Activated CD8-positive, alpha-beta memory T cell treated with anti-CD3 and anti-CD28 coated beads, Interleukin-2, amount 50 U/mL, for 24 hours (primary cell): ENCODE data around the gene SET.
"Not testable (repeated sequence)": the region's sequence is repeated elsewhere in the genome, so short reads cannot be mapped to it uniquely, and the experiment has no call there.

Experiments used
- DNase-seq: peaks from one replicate; pipeline ENCODE4 v3.0.0-alpha.2; 2020; ENCODE audit errors: extremely low read depth

SET gene

GRCh38 chr9:128688501-128689292 lies at the start of gene SET:
TSS of gene SET (plus strand) at chr9:128689222. CDS start at chr9:128689583, 361 bp downstream.
- DNase-seq = peak; percentile 78

DNA sequence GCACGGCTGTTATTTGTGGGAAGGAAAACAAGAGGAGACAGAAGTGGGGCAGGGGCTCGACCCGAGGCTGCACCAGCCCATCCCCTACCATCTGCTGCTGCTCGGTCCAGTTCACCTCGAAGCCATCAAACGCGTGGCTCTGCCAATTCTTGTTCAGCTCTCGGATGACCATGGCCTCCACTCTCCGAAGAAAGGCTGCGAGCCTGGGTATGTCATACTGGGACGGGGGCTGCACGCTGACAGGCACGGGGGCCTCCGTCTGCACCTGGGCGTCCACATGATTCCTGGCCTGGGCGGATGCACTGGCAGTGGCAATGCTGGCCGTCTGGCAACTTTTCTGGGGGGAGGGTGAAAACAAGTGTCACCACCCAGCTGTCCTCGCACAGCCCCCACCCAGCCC lies 48.4 kb upstream of the SET start:
- DNase-seq = no peak

DNA sequence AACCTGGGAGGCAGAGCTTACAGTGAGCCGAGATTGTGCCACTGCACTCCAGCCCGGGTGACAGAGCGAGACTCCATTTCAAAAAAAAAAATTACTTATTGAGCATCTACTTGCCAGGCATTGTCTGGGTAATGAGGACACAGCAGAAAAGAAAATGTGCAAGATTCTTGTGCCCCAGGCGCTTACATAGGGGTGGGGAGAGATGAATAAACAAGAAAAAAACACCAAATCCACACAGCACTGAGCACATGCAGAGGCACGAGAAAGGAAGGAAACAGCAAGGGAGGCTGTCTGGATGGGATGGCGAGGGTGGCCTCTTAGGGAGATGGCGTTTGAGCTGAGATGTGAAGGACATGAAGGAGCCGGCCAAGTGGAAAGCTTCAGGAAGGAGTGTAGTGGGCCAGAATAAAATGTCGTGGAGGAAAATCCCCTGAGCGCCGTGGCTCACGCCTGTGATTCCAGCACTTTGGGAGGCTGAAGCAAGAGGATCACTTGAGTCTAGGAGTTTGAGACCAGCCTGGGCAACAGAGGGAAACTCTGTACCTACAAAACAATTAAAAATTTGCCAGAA lies 46.3 kb upstream of the SET start:
- DNase-seq = no peak

DNA sequence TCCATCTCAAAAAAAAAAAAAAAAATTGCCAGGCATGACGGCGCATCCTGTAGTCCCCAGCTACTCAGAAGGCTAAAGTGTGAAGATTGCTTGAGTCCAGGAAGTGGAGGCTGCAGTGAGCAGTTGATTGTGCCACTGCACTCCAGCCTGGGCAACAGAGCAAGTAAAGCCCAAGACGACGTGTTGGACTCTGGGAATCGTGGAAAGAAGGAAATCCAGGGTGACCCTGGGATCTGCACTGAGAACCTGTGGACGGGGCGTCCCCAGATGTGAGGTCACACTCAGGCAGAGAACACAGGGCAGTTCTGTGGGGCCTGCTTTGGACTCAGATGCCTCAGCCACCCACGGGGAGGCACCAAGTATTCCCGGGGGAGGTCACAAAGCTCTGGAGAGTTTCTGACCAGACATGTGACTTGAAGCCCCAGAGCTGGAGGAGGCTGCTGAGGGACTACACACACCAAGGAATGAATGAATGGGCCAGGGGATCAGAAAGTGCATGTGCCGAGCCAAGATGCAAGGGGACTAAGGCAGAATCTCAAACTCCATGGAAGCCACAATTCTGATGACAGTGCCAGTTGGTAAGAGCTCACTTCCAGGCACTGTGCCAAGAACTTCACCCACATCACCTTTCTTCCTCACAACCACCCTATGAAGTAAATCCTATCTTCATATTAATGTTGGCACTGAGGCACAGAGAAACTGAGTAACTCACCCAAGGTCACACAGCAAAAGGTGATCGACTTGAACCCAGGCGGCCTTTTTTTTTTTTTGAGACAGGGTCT lies 45.3 kb upstream of the SET start:
- DNase-seq = no peak

- peak; percentile 18 for DNase-seq
Measured at GRCh38 chr9:128648206-128648605, 40.8 kb upstream of the SET start.

GRCh38 chr9:128651798-128652197 lies 37.2 kb upstream of the SET start:
- DNase-seq = no peak

DNA sequence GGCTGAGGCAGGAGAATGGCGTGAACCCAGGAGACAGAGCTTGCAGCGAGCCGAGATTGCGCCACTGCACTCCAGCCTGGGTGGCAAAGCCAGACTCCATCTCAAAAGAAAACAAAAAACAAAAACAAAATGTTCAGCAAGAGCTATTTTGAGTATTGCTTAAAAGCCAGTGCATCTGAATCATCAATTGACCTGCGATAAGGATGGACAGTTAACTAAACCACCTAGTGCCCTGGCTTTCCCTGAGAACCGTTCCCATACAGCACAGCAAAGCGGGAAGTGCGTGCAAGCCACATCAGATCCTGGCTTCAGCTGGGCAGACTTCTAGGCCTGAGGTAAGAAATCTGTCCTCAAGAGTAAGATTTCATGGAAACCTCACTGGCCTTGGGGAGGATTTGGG lies 35.1 kb upstream of the SET start:
- DNase-seq = no peak

GRCh38 chr9:128654481-128654880 lies 34.5 kb upstream of the SET start:
- DNase-seq = no peak

DNA sequence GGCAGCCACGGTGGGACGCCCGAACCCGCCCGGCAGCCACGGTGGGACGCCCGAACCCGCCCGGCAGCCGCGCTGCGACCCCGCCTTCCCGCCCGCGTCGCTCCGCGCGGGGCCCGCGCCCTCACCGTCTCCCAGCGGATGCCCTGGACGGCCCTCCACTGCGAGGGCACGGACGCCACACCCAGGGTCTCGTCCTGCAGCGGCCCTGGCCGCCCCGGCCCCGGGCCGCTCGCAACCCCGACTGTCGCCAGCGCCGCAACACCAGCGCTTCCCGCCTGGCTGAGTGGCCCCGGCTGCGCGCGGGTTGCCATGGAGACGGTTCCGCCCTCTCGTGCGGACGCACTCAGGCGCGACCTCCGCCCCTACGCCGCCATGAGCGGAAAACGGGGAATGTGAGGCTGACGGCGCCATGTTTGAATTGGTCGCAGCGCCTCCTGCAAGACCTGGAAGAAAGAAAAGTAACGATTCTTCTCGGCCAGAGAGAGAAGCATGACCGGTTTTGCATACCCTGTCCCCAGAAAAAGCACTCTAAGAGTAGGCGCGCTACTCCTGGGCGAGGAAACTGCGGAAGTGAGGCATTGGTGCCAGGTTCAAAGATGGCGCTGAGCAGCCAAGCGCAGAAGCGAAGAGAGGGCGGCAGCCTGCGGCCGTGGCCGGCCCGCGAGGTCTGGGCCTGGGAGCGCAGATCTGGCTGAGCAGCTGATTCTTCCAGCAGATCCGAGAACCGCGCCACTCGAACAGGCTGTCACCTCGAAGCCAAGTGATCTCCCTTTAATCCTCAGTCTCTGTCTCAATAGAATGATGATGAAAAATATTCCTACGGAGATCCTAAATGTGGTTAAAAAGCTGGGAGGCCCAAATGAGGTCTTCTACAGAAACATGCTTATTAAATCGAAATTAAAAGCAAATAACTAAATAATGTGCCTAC lies 32.3 kb upstream of the SET start, which contains the start of gene DYNC2I2:
TSS of gene DYNC2I2 (minus strand) at position 432 of the 928 bp plus-strand sequence. CDS start at position 311, 121 bp downstream.
- peak; percentile 90 for DNase-seq

DNA sequence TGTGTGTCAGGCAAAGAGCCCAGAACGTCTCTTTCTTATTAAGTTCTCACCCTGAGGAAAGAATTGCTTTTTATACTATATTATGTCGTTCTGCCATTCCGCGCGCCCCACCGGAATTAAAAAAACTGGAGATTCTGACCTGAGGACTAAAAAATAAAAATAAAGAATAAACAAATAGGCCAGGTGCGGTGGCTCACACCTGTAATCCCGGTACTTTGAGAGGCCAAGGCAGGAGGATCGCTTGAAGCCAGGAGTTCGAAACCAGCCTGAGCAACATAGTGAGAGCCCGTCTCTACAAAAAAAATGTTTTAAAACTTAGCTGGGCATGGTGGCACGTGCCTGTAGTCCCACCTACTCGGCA lies 31.7 kb upstream of the SET start:
- DNase-seq = no peak

DNA sequence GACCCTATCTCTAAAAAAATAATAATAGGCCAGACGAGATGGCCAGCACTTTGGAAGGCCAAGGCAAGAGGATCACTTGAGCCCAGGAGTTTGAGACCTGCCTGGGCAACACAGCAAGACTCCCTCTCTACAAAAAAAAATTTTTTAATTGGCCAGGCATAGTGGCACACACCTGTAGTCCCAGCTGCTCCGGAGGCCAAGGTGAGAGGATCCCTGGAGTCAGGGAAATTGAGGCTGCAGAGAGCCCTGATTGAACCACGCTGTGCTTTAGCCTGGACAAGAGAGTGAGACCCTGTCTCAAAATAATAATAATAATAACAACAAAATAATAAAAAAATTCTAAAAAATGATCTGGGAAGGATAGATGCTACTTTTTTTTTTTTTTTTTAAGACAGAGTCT lies 31.2 kb upstream of the SET start:
- no peak for DNase-seq

- DNase-seq = not testable (repeated sequence)
Measured at GRCh38 chr9:128666481-128666941, 22.5 kb upstream of the SET start.

- no peak for DNase-seq
Measured at GRCh38 chr9:128669786-128670185, 19.2 kb upstream of the SET start.

DNA sequence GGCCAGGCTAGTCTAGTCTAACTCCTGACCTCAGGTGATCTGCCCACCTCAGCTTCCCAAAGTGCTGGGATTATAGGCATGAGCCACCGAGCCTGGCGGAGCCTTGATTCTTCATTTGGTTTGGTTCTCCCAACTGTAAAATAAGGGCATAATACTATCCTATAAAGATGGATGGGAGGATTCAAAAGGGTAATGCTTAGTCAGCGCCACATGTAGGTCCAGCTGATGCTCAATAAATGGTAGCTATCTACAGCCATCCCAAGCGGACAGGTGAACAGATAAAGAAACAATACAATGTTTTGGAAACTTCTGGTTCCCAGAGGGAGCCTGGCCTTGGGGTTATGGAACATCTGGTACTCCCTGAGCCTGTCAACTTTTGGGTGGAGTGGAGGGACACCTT lies 13.6 kb upstream of the SET start:
- no peak for DNase-seq

DNA sequence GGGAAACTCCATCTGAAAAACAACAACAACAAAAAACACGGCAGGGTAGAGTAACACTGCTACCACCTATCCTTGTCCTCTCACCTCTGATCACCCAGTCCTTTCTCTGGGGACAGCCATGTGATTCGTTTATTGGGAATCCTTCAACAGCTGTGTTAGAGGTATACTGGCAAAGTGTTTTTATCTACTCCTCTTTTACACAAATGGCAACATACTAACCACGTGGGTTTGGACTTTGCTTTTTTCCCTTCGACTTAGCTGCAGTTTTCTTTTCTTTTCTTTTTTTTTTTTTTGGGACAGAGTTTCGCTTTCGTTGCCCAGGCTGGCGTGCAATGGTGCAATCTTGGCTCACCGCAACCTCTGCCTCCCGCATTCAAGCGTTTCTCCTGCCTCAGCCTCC lies 11.2 kb upstream of the SET start:
- no peak for DNase-seq

- DNase-seq = no peak
Measured at GRCh38 chr9:128683340-128684064, 5.5 kb upstream of the SET start.

- no peak for DNase-seq
Measured at GRCh38 chr9:128684065-128684324, 5.0 kb upstream of the SET start.

DNA sequence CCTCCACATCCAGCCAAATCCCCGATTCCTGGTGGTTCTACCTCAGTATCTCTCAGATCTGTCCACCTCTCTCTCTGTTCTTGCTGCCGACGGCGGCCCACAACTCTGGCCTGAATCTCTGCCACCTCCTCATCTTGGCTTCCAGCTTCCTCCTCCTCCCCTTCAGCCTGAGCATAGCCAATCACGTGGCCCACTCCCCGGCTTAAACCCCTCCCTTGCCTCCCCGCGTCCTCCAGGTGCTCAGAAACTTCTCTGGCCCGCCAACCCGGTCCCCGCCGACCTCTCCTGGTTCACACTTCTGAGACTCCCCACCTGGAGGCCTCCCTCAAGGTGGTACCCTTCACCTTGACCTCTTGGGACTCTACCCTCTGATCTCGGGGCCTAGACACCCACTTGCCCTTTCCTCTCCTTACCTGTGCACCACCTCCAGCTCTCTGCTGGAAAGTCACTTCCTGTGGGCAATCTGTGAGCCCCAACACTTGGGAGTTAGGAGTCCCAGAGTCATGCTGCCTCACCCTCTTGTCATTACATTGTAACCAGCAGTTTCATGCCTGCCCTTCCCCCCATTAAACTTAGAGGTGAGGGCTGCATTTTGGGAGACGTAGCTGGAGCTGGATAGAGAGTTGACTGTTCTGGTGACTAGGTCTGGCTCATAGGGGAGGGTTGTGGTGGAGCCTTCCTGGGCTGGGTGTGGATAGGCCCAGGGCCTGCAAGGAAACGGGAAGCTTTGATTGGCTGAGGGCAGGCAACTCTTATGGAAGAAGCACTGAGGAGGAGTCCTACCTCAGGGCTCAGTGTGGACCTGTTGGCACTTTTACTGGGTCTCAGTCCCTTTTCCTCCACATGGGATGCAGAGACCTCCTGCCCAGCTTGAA lies 4.5 kb upstream of the SET start:
- DNase-seq = no peak

DNA sequence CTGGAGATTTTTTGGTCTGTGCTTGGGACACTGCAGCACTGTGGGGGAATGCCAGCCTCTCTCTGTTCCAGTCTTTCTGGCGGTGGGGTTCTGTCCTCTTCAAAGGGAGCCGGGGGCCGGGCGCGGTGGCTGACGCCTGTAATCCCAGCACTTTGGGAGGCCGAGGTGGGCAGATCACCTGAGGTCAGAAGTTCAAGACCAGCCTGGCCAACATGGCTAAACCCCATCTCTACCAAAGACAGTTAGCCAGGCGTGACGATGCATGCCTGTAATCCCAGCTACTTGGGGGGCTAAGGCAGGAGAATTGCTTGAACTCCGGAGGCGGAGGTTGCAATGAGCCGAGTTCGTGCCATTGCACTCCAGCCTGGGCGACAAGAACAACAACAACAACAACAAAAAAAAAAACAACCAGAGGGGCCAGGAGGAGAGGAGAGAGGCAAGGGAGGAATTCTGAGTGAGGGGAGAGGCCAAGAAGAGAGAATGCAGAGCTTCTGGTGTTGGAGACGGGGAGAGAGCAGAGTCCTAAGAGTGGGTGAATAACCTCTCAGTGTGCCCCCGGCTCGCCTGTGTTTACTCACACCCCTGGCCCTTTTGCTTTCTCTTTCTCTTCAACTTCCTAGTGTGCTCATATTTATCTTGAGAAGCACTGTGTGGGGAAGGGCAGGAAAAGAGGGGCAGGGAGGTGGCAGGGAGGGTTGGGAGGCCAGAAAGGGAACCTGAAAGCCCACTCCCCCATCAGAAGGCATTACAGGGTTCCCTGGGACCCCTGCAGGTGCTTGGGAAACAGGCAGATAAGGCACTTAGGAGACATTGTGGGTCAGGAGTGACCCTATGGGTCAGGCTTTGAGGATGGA lies 3.2 kb upstream of the SET start:
- DNase-seq = no peak
